K562 (cell line): ENCODE data around the gene IMMP2L. TPM values are rescaled to one million over a fixed set of nuclear protein-coding genes. Genes with fewer than 3 reads are reported as not detected.

Source experiments
- ATAC-seq: fragments of 200-7000 bp; cut with Tn5 transposase; 3 replicates; pipeline ENCODE4 v1.9.1; 2020; ENCODE audit warnings: moderate library complexity
- BruUV-seq: library from RNA; stranded (reverse); fragments of 400-500 nt; replicated peaks from 2 replicates; lab custom pipeline; 2021; lab: Mats Ljungman, UMichigan
- CTCF ChIA-PET: fragments of 300-600 bp; formaldehyde crosslinking; extraction: SDS; loops from one replicate; lab custom pipeline; 2021; ENCODE audit warnings: low intra/inter-chr PET ratio; lab: Yijun Ruan, JAX
- POLR2A ChIA-PET: fragments of 300-600, 350-650 bp; sonication (Branson Sonifier 250); formaldehyde crosslinking; extraction: SDS; loops from one replicate; lab custom pipeline; 2021; ENCODE audit warnings: antibody characterized with exemption, inconsistent platforms; lab: Yijun Ruan, JAX
- DNase-seq, 4 experiments: peaks; one replicate each; pipeline versions ENCODE4 v3.0.0 to v3.0.0-alpha.2; 2011 to 2018; ENCODE audit warnings: low spot score in 3 of 4, mixed read lengths in 3 of 4; ENCODE audit errors: extremely low read depth in 1 of 4
- FAIRE-seq: peaks from 2 replicates; lab custom pipeline; 2011; peaks lifted over from hg19 to GRCh38; lab: Jason Lieb, UNC
- H2AFZ ChIP-seq: 2 replicates; pipeline ENCODE4 v1.6.0; 2011; ENCODE audit warnings: low read depth, low read length, control low read depth, inconsistent platforms
- H3K27ac ChIP-seq: fragments of 200-600 bp; 3 replicates; pipeline ENCODE4 v1.8.0; 2011; ENCODE audit warnings: low read depth, mild to moderate bottlenecking, control low read depth, inconsistent platforms, low read length, moderate library complexity, mixed read lengths; ENCODE audit errors: extremely low read depth
- H3K27me3 ChIP-seq, 2 experiments: fragments of 300-600 bp in 1 of 2; 2 replicates in 1 of 2; 3 replicates in 1 of 2; pipeline versions ENCODE4 v1.6.0 to v1.8.0; 2011; ENCODE audit warnings: inconsistent platforms in 2 of 2, low read length in 2 of 2, mild to moderate bottlenecking in 1 of 2, mixed read lengths in 1 of 2, moderate library complexity in 1 of 2; ENCODE audit not compliant: control insufficient read depth in 2 of 2, insufficient read depth in 2 of 2
- H3K36me3 ChIP-seq: fragments of 300-600 bp; 3 replicates; pipeline ENCODE4 v1.8.0; 2011; ENCODE audit warnings: mild to moderate bottlenecking, low read length, inconsistent platforms; ENCODE audit not compliant: control insufficient read depth, insufficient read depth
- H3K4me1 ChIP-seq, 2 experiments: fragments of 200-600 bp in 1 of 2; replicated peaks in 1 of 2; 2 replicates in 1 of 2; 3 replicates in 1 of 2; pipeline versions ENCODE4 v1.5.1 to v1.8.0; 2011; ENCODE audit warnings: inconsistent platforms in 2 of 2, low read length in 2 of 2, mild to moderate bottlenecking in 1 of 2, mixed read lengths in 1 of 2, moderate library complexity in 1 of 2; ENCODE audit not compliant: control insufficient read depth in 2 of 2, insufficient read depth in 2 of 2
- H3K4me2 ChIP-seq: 2 replicates; pipeline ENCODE4 v1.6.1; 2011; ENCODE audit warnings: low read length, control low read depth, inconsistent platforms, mixed read lengths; ENCODE audit not compliant: insufficient read depth
- H3K4me3 ChIP-seq: fragments of 200-600 bp; sonication (generic), shearing (Covaris generic); 2 replicates; pipeline ENCODE4 v1.5.1; 2016; ENCODE audit warnings: control low read depth, inconsistent platforms
- H3K79me2 ChIP-seq: fragments of 200-600 bp; 3 replicates; pipeline ENCODE4 v1.8.0; 2011; ENCODE audit warnings: low read length, inconsistent platforms; ENCODE audit not compliant: control insufficient read depth, insufficient read depth
- H3K9ac ChIP-seq, 2 experiments: 2 replicates each; pipeline versions ENCODE4 v1.6.0 to v1.6.1; 2011; ENCODE audit warnings: low read depth in 2 of 2, low read length in 2 of 2, control low read depth in 1 of 2, inconsistent platforms in 1 of 2, mild to moderate bottlenecking in 1 of 2, mixed read lengths in 1 of 2; ENCODE audit not compliant: insufficient read depth in 1 of 2
- H3K9me1 ChIP-seq: one replicate; pipeline ENCODE4 v1.6.0; 2011; ENCODE audit warnings: inconsistent platforms, mild to moderate bottlenecking, low read length, moderate library complexity; ENCODE audit not compliant: control insufficient read depth, insufficient read depth
- H3K9me3 ChIP-seq: replicated peaks from 2 replicates; pipeline ENCODE4 v1.5.1; 2011; ENCODE audit warnings: low read depth, low read length, inconsistent platforms; ENCODE audit not compliant: control insufficient read depth, insufficient read depth
- H4K20me1 ChIP-seq: replicated peaks from 2 replicates; pipeline ENCODE4 v1.6.1; 2011; ENCODE audit warnings: low read length, inconsistent platforms, mixed read lengths; ENCODE audit not compliant: control insufficient read depth, insufficient read depth
- BCLAF1 ChIP-seq, 2 experiments: fragments of 450-650 bp in 1 of 2; IDR thresholded peaks; 2 replicates each; pipeline ENCODE4 v1.6.1; 2011 to 2017; ENCODE audit warnings: low read depth in 2 of 2, antibody characterized with exemption in 1 of 2, borderline replicate concordance in 1 of 2, low read length in 1 of 2, mild to moderate bottlenecking in 1 of 2, mixed read lengths in 1 of 2; ENCODE audit not compliant: control insufficient read depth in 1 of 2
- DPF2 ChIP-seq: fragments of 450-650 bp; IDR thresholded peaks from 2 replicates; pipeline ENCODE4 v1.6.1; 2016
- HNRNPLL ChIP-seq: fragments of 200-400 bp; formaldehyde crosslinking; IDR thresholded peaks from 2 replicates; pipeline ENCODE4 v1.6.1; 2017; ENCODE audit warnings: low read length, low read depth, mild to moderate bottlenecking; ENCODE audit not compliant: poor library complexity, severe bottlenecking
- PYGO2 ChIP-seq: fragments of 450-650 bp; IDR thresholded peaks from 2 replicates; pipeline ENCODE4 v1.6.1; 2016; ENCODE audit warnings: mild to moderate bottlenecking, missing genetic modification characterization, moderate library complexity, missing compliant biosample characterization
- STAG1 ChIP-seq: sonication (generic); formaldehyde crosslinking; IDR thresholded peaks from 2 replicates; pipeline ENCODE4 v1.5.0; 2020; ENCODE audit warnings: missing genetic modification reagents, borderline replicate concordance
- STAT5A ChIP-seq: IDR thresholded peaks from 2 replicates; pipeline ENCODE4 v1.6.1; 2012; ENCODE audit warnings: low read length, inconsistent platforms, borderline replicate concordance
- TEAD1 ChIP-seq, 2 experiments: fragments of 450-650 bp in 1 of 2; sonication (generic) in 1 of 2; formaldehyde crosslinking; IDR thresholded peaks; 2 replicates each; pipeline versions ENCODE4 v1.4.0 to v1.8.0; 2020 to 2022; ENCODE audit warnings: mild to moderate bottlenecking in 2 of 2, missing genetic modification reagents in 1 of 2
- WHSC1 ChIP-seq: IDR thresholded peaks from one replicate; pipeline ENCODE4 v1.6.1; 2012; ENCODE audit warnings: low read length, control low read depth, inconsistent platforms
- ZNF239 ChIP-seq: fragments of 250-450 bp; sonication (Bioruptor Pico); IDR thresholded peaks from 2 replicates; pipeline ENCODE4 v1.4.0; 2020; ENCODE audit warnings: mild to moderate bottlenecking
- WGBS: fragments of 100-300 bp; shearing (Covaris generic); methylation state at CpG from one replicate; pipeline ENCODE4 v1.1.6; 2016; ENCODE audit warnings: low coverage, mixed read lengths; ENCODE audit not compliant: insufficient coverage; ENCODE audit errors: missing lambda C conversion rate; 5-methylcytosine and 5-hydroxymethylcytosine counted together
- in situ Hi-C: fragments of 300-500 bp; cut with MboI; formaldehyde crosslinking; loops from 4 replicates; pipeline ENCODE4 v1.15.0; 2018; ENCODE audit warnings: inconsistent platforms, mixed read lengths
- intact Hi-C: fragments of 100-400 bp; cut with micrococcal nuclease; formaldehyde crosslinking; loops from 2 replicates; pipeline ENCODE4 v1.14.2; 2022
- polyA plus RNA-seq, 8 experiments: library from polyadenylated mRNA; depleted of rRNA in 4 of 8; stranded (reverse) in 5 of 8; unstranded in 3 of 8; fragments of >200 nt; fragmentation: Nextera tagmentation in 2 of 8; fragmentation: Illumina TruSeq in 1 of 8; extraction: Ambion mirVana in 2 of 8; extraction: Trizol in 1 of 8; gene quantifications; 2 replicates each; pipeline versions ENCODE4 v1.2.1 to v1.2.3, GENCODE V29; 2011 to 2014; ENCODE audit warnings: inconsistent platforms in 1 of 8, missing spikeins in 1 of 8
- total RNA-seq, 7 experiments: library from RNA; depleted of rRNA in 6 of 7; stranded (reverse); fragments of >200 nt in 6 of 7; fragmentation: Illumina TruSeq in 2 of 7; extraction: Trizol in 2 of 7; gene quantifications; 2 replicates each; pipeline versions ENCODE4 v1.2.1 to v1.2.3, GENCODE V29; 2011 to 2021; ENCODE audit warnings: low replicate concordance in 1 of 7

Gene IMMP2L
- total and polyA plus RNA-seq, 9 of the 15 experiments (the other 6 are each of a cell fraction or from before 2014, with no cell fraction given), result 29.7 to 116 (median 53.0) TPM

GRCh38 chr7:110779339-110779738, 783.0 kb downstream of the IMMP2L start:
- Histone ChIP-seq H3K36me3 (no peaks in the 10 kb centered on the region), H3K4me2 (no peak overlapping the region), H3K9me3 (no peaks in the 10 kb centered on the region), H3K9me1 (no peaks in the 10 kb centered on the region), H4K20me1 (no peaks in the 10 kb centered on the region), H3K27me3 (no peaks in the 10 kb centered on the region), H3K79me2 (no peaks in the 10 kb centered on the region), H3K4me3 (no peak overlapping the region), H3K27ac (no peak overlapping the region), H3K9ac (no peak overlapping the region), H2AFZ (no peak overlapping the region), H3K4me1 (no peaks in the 10 kb centered on the region)
- ATAC-seq (no peak), FAIRE-seq (no peak), DNase-seq (no peak)
- intact Hi-C loops, result no loop called here
- 1% methylated on average over 3 of the region's 3 CpGs for WGBS
- no TSS peak for BruUV-seq
- in situ Hi-C loops, result no loop called here
- no peak for TF ChIP-seq PYGO2 (tag)
- 0 out of 2 replicates have a peak, but pooled peaks have one; percentile 20 for TF ChIP-seq STAT5A
- CTCF ChIA-PET, result no interaction called here
- POLR2A ChIA-PET, result no interaction called here

- H3K9ac ChIP-seq, result no peak overlapping the region
- no peaks in the 10 kb centered on the region for H3K36me3 ChIP-seq
- ChIA-PET CTCF (no interaction called here), POLR2A (interaction anchor here (0.6 kb wide), 1 partner anchor 11 kb away, joined by 3 read pairs; no protein-coding TSS in a partner anchor)
- H3K27ac ChIP-seq, result no peak overlapping the region
- WGBS, result 5% methylated on average over 2 of the region's 2 CpGs
- H3K9me3 ChIP-seq, result no peaks in the 10 kb centered on the region
- in situ Hi-C loops (no loop called here), intact Hi-C loops (no loop called here)
- ATAC-seq (no peak), DNase-seq (no peak), FAIRE-seq (no peak)
- no peak overlapping the region for H3K4me3 ChIP-seq
- no peaks in the 10 kb centered on the region for H3K9me1 ChIP-seq
- H4K20me1 ChIP-seq, result no peaks in the 10 kb centered on the region
- H2AFZ ChIP-seq, result no peak overlapping the region
- BruUV-seq, result no TSS peak
- H3K4me1 ChIP-seq, result no peaks in the 10 kb centered on the region
- no peak overlapping the region for H3K4me2 ChIP-seq
- H3K27me3 ChIP-seq, result no peaks in the 10 kb centered on the region
- no peaks in the 10 kb centered on the region for H3K79me2 ChIP-seq
- TF ChIP-seq HNRNPLL, result no peak
- no peak for TF ChIP-seq STAG1 (CRISPR knock-in tag)
- no peak for TF ChIP-seq DPF2
- no peak for TF ChIP-seq ZNF239 (CRISPR knock-in tag)
- no peak for TF ChIP-seq TEAD1 (CRISPR knock-in tag; IDR thresholded peaks at IDR 0.05)
- no peak for TF ChIP-seq WHSC1
- no peak for TF ChIP-seq BCLAF1 (IDR thresholded peaks at IDR 0.05; ENCODE audit: borderline replicate concordance in 1 of 2, control insufficient read depth in 1 of 2, low read depth in 2 of 2, low read length in 1 of 2)
Observed at GRCh38 chr7:110775046-110775445, 787.2 kb downstream of the IMMP2L start.
